Osteocyte (in vitro differentiated cells): ENCODE data around the gene ADH1A. TPM values are rescaled to one million over a fixed set of nuclear protein-coding genes. Genes with fewer than 3 reads are reported as not detected.

Experiments
- DNase-seq: peaks from one replicate; pipeline ENCODE4 v3.0.0; 2021; ENCODE audit warnings: mixed read lengths; ENCODE audit not compliant: unreplicated experiment; ENCODE audit errors: extremely low spot score
- H3K27ac Mint-ChIP-seq: one replicate; pipeline ENCODE4 v1.8.0; 2021; ENCODE audit warnings: mild to moderate bottlenecking, mixed read lengths; ENCODE audit not compliant: unreplicated experiment
- H3K27me3 Mint-ChIP-seq: one replicate; pipeline ENCODE4 v1.8.0; 2021; ENCODE audit warnings: mixed read lengths; ENCODE audit not compliant: unreplicated experiment
- H3K36me3 Mint-ChIP-seq: one replicate; pipeline ENCODE4 v1.8.0; 2021; ENCODE audit warnings: mixed read lengths; ENCODE audit not compliant: unreplicated experiment
- H3K4me1 Mint-ChIP-seq: one replicate; pipeline ENCODE4 v1.8.0; 2021; ENCODE audit warnings: mixed read lengths; ENCODE audit not compliant: unreplicated experiment
- H3K4me3 Mint-ChIP-seq: one replicate; pipeline ENCODE4 v1.8.0; 2021; ENCODE audit warnings: mild to moderate bottlenecking, moderate library complexity, mixed read lengths; ENCODE audit not compliant: unreplicated experiment
- H3K9me3 Mint-ChIP-seq: one replicate; pipeline ENCODE4 v1.8.0; 2021; ENCODE audit warnings: mixed read lengths; ENCODE audit not compliant: unreplicated experiment
- CTCF ChIP-seq: fragments of 200-600 bp; sonication (generic); IDR thresholded peaks from 2 replicates; pipeline ENCODE4 v1.5.0; 2021; ENCODE audit warnings: antibody characterized with exemption, mild to moderate bottlenecking, moderate library complexity
- total RNA-seq: library from RNA; stranded (reverse); gene quantifications from 2 replicates; pipeline ENCODE4 v1.2.1, GENCODE V29; 2021

ADH1A gene
- total RNA-seq, 1 donor from 2014 or later, result not detected

GRCh38 chr4:99301376-99302164 is 10.8 kb upstream of the ADH1A start:
- H3K9me3 Mint-ChIP-seq, result peaks cover 30% of the 10 kb centered on the region
- DNase-seq, result no peak
- H3K4me1 Mint-ChIP-seq, result peaks cover 26% of the 10 kb centered on the region
- no peaks in the 10 kb centered on the region for H3K27me3 Mint-ChIP-seq
- no peak overlapping the region for H3K4me3 Mint-ChIP-seq
- H3K27ac Mint-ChIP-seq, result peak overlapping the region; percentile 90
- H3K36me3 Mint-ChIP-seq, result peaks cover 11% of the 10 kb centered on the region
- TF ChIP-seq CTCF, result no peak

DNA sequence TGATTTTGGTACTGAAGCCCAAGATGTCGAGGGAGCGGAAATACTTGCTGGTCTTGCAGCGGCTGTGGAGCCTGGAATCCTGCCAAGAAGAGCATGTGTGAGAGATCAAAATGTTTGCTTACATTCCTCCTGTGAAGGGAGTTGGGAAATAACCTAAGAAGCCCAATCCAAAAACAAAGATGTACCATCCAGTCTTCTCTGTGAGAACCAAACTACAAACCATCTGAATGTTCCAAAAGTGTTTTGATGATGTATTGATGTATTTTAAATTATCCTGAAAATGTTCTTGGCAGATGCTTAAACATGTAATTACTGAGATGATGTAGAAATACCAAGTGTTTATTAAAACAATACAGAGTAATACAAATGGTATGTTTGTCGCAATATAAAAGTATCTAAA is 10.1 kb upstream of the ADH1A start:
- H3K27me3 Mint-ChIP-seq, result no peaks in the 10 kb centered on the region
- peak overlapping the region; percentile 5 for H3K4me3 Mint-ChIP-seq
- H3K4me1 Mint-ChIP-seq, result peaks cover 26% of the 10 kb centered on the region
- peaks cover 11% of the 10 kb centered on the region for H3K36me3 Mint-ChIP-seq
- peak; percentile 88 for DNase-seq
- H3K9me3 Mint-ChIP-seq, result peaks cover 37% of the 10 kb centered on the region
- no peak for TF ChIP-seq CTCF
- H3K27ac Mint-ChIP-seq, result peak overlapping the region; percentile 90

GRCh38 chr4:99293357-99293756 is 2.6 kb upstream of the ADH1A start:
- peaks cover 41% of the 10 kb centered on the region for H3K9me3 Mint-ChIP-seq
- H3K27me3 Mint-ChIP-seq, result no peaks in the 10 kb centered on the region
- peaks cover 13% of the 10 kb centered on the region for H3K36me3 Mint-ChIP-seq
- peaks cover 9% of the 10 kb centered on the region for H3K4me1 Mint-ChIP-seq
- DNase-seq, result no peak
- no peak for TF ChIP-seq CTCF
- H3K27ac Mint-ChIP-seq, result peak overlapping the region; percentile 33
- no peak overlapping the region for H3K4me3 Mint-ChIP-seq

- Mint-ChIP-seq H3K27ac (no peak overlapping the region), H3K27me3 (no peaks in the 10 kb centered on the region), H3K4me1 (no peaks in the 10 kb centered on the region), H3K9me3 (no peaks in the 10 kb centered on the region), H3K4me3 (no peak overlapping the region), H3K36me3 (no peaks in the 10 kb centered on the region)
- DNase-seq, result no peak
- no peak for TF ChIP-seq CTCF
Observed at GRCh38 chr4:99285387-99285786, 5.4 kb downstream of the ADH1A start.

DNA sequence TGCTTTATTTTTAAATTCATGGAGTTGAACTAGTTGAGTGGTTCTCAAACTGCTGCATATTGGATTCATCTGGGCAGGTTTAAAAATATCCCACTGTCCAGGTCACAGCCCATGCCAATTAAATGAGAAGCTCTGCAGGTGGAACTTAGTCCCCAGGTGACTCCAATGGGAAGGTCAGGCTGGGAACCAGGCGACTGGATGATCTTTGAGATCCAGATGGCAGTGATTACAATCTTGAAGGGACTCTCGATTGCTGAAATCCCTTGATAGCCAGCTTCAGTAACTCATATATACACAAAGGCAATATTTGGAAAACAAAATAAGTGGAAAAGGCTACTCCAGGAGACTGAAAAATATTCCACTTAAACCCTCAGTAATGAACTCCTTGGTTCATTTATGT is 8.1 kb downstream of the ADH1A start:
- no peak for DNase-seq
- no peaks in the 10 kb centered on the region for H3K4me1 Mint-ChIP-seq
- no peaks in the 10 kb centered on the region for H3K27me3 Mint-ChIP-seq
- H3K9me3 Mint-ChIP-seq, result no peaks in the 10 kb centered on the region
- no peak overlapping the region for H3K27ac Mint-ChIP-seq
- no peak overlapping the region for H3K4me3 Mint-ChIP-seq
- no peak for TF ChIP-seq CTCF
- H3K36me3 Mint-ChIP-seq, result no peaks in the 10 kb centered on the region
